GM12878 (cell line): ENCODE data around the gene TENT4B. TPM values are rescaled to one million over a fixed set of nuclear protein-coding genes. Genes with fewer than 3 reads are reported as not detected.
A peak's percentile ranks its signal among the peaks of the same experiment; 100 is the strongest.

Experiments used
- ATAC-seq: fragments of 200-7000 bp; cut with Tn5 transposase; 3 replicates; pipeline ENCODE4 v1.9.1; 2020; ENCODE audit warnings: mild to moderate bottlenecking, moderate library complexity
- BruUV-seq: library from RNA; stranded (reverse); fragments of 400-500 nt; replicated peaks from 2 replicates; lab custom pipeline; 2021; lab: Mats Ljungman, UMichigan
- CTCF ChIA-PET: fragments of 300-600 bp; sonication (Branson Sonifier 250); formaldehyde crosslinking; extraction: SDS; loops from one replicate; lab custom pipeline; 2021; ENCODE audit warnings: inconsistent platforms; lab: Yijun Ruan, JAX
- POLR2A ChIA-PET: fragments of 350-600 bp; formaldehyde crosslinking; extraction: SDS; loops from one replicate; lab custom pipeline; 2021; ENCODE audit warnings: inconsistent platforms; lab: Charles Lee
- RAD21 ChIA-PET: fragments of 300-600 bp; sonication (Branson Sonifier 250); formaldehyde crosslinking; loops from one replicate; lab custom pipeline; 2023; ENCODE audit warnings: antibody characterized with exemption; ENCODE audit not compliant: unreplicated experiment; lab: Charles Lee
- SMC1A ChIA-PET: fragments of 300-600 bp; sonication (Branson Sonifier 250); formaldehyde crosslinking; loops from one replicate; lab custom pipeline; 2023; ENCODE audit not compliant: unreplicated experiment, uncharacterized antibody; lab: Charles Lee
- DNase-seq: peaks from one replicate; pipeline ENCODE4 v3.0.0-alpha.2; 2011; ENCODE audit warnings: low read depth, low spot score
- FAIRE-seq: peaks from 3 replicates; lab custom pipeline; 2011; peaks lifted over from hg19 to GRCh38; lab: Jason Lieb, UNC
- H2AFZ ChIP-seq: 2 replicates; pipeline ENCODE4 v1.6.0; 2011; ENCODE audit warnings: low read depth, low read length, control low read depth; ENCODE audit not compliant: control insufficient read depth
- H3K27ac ChIP-seq: 2 replicates; pipeline ENCODE4 v1.5.1; 2011; ENCODE audit warnings: control low read depth; ENCODE audit not compliant: control insufficient read depth, insufficient read depth
- H3K27me3 ChIP-seq, 2 experiments: replicated peaks in 1 of 2; 2 replicates each; pipeline versions ENCODE4 v1.6.0 to v1.6.1; 2011; ENCODE audit warnings: low read length in 1 of 2; ENCODE audit not compliant: control insufficient read depth in 2 of 2, insufficient read depth in 2 of 2
- H3K36me3 ChIP-seq, 2 experiments: 2 replicates each; pipeline ENCODE4 v1.5.1; 2011; ENCODE audit warnings: low read length in 1 of 2; ENCODE audit not compliant: control insufficient read depth in 2 of 2, insufficient read depth in 2 of 2
- H3K4me1 ChIP-seq: 2 replicates; pipeline ENCODE4 v1.6.1; 2011; ENCODE audit warnings: mild to moderate bottlenecking, low read length, moderate library complexity, mixed read lengths; ENCODE audit not compliant: control insufficient read depth, insufficient read depth
- H3K4me2 ChIP-seq: 2 replicates; pipeline ENCODE4 v1.6.0; 2011; ENCODE audit warnings: control low read depth; ENCODE audit not compliant: control insufficient read depth, insufficient read depth
- H3K4me3 ChIP-seq: fragments of 200-600 bp; sonication (generic); 2 replicates; pipeline ENCODE4 v1.5.1; 2016
- H3K79me2 ChIP-seq: 2 replicates; pipeline ENCODE4 v1.6.0; 2011; ENCODE audit warnings: low read length; ENCODE audit not compliant: control insufficient read depth, insufficient read depth
- H3K9ac ChIP-seq: 2 replicates; pipeline ENCODE4 v1.8.0; 2011; ENCODE audit warnings: low read length, control low read depth, mixed read lengths; ENCODE audit not compliant: control insufficient read depth, insufficient read depth
- H3K9me3 ChIP-seq: replicated peaks from 3 replicates; pipeline ENCODE4 v1.5.1; 2011; ENCODE audit warnings: mild to moderate bottlenecking, low read length; ENCODE audit not compliant: control insufficient read depth, insufficient read depth
- H4K20me1 ChIP-seq: 2 replicates; pipeline ENCODE4 v1.6.0; 2011; ENCODE audit not compliant: control insufficient read depth, insufficient read depth
- ELK1 ChIP-seq: IDR thresholded peaks from 2 replicates; pipeline ENCODE4 v1.6.1; 2012; ENCODE audit warnings: low read depth, low read length, improper control_type of control experiment
- HDGF ChIP-seq: fragments of 450-650 bp; IDR thresholded peaks from 2 replicates; pipeline ENCODE4 v1.6.1; 2016; ENCODE audit warnings: antibody characterized with exemption
- MAX ChIP-seq: IDR thresholded peaks from 2 replicates; pipeline ENCODE4 v1.6.1; 2012; ENCODE audit warnings: low read depth, low read length, improper control_type of control experiment
- MYC ChIP-seq: IDR thresholded peaks from 2 replicates; pipeline ENCODE4 v1.6.1; 2011; ENCODE audit warnings: mild to moderate bottlenecking, low read length, moderate library complexity, inconsistent platforms; ENCODE audit not compliant: insufficient read depth, insufficient replicate concordance, insufficient read length, severe bottlenecking
- ZBTB33 ChIP-seq: fragments of 450-650 bp; IDR thresholded peaks from 2 replicates; pipeline ENCODE4 v1.6.1; 2017; ENCODE audit warnings: mild to moderate bottlenecking
- ZBTB40 ChIP-seq: fragments of 450-650 bp; IDR thresholded peaks from 2 replicates; pipeline ENCODE4 v1.6.1; 2016; ENCODE audit warnings: mild to moderate bottlenecking, moderate library complexity, borderline replicate concordance
- whole genome bisulfite sequencing: methylation state at CpG from one replicate; pipeline ENCODE4 v1.1.6; 2016; ENCODE audit warnings: low lambda C conversion rate; ENCODE audit not compliant: insufficient replicate concordance, insufficient coverage; ENCODE audit errors: missing lambda C conversion rate; 5-methylcytosine and 5-hydroxymethylcytosine counted together
- in situ Hi-C: fragments of 300-500 bp; cut with MboI; formaldehyde crosslinking; loops from 9 replicates; pipeline ENCODE4 v1.14.3; 2018; ENCODE audit warnings: mixed read lengths
- intact Hi-C: fragments of 100-400 bp; cut with micrococcal nuclease; formaldehyde crosslinking; loops from one replicate; pipeline ENCODE4 v1.14.2; 2022; ENCODE audit not compliant: unreplicated experiment
- polyA plus RNA-seq, 11 experiments: library from polyadenylated mRNA; depleted of rRNA in 4 of 11; unstranded in 6 of 11; stranded (reverse) in 5 of 11; fragments of >200 nt; fragmentation: Nextera tagmentation in 4 of 11; fragmentation: Illumina TruSeq in 1 of 11; extraction: Ambion mirVana in 4 of 11; extraction: Trizol in 1 of 11; gene quantifications; 1 replicate in 1 of 11; 2 replicates in 10 of 11; pipeline versions ENCODE4 v1.2.1 to v1.2.3, GENCODE V29; 2011 to 2016; ENCODE audit warnings: inconsistent platforms in 2 of 11, missing spikeins in 2 of 11, low read depth in 1 of 11
- total RNA-seq, 4 experiments: library from RNA; depleted of rRNA in 3 of 4; stranded (reverse); fragments of >200 nt in 3 of 4; fragmentation: Illumina TruSeq in 1 of 4; extraction: Trizol in 1 of 4; gene quantifications; 2 replicates each; pipeline versions ENCODE4 v1.2.1 to v1.2.3, GENCODE V29; 2013 to 2021

Gene TENT4B
- total and polyA plus RNA-seq, 10 of the 15 experiments (the other 5 are each of a cell fraction or from before 2014, with no cell fraction given), result 4.4 to 16.7 (median 10.8) TPM

- in situ Hi-C loops (no loop called here), intact Hi-C loops (no loop called here)
- POLR2A ChIA-PET, result no interaction called here
- peak overlapping the region; percentile 62; the same call in 1 of the 2 replicates for H2AFZ ChIP-seq
- no peak for ATAC-seq
- SMC1A ChIA-PET, result interaction anchor here (1.2 to 6.7 kb wide), 2 partner anchors 18 to 23 kb away, joined by 4 to 73 read pairs; no protein-coding TSS in a partner anchor
- H4K20me1 ChIP-seq, result no peaks in the 10 kb centered on the region
- peak overlapping the region; percentile 16; the same call in 1 of the 2 replicates for H3K9ac ChIP-seq
- no peak for DNase-seq
- no peaks in the 10 kb centered on the region for H3K36me3 ChIP-seq
- no TSS peak for BruUV-seq
- CTCF ChIA-PET, result interaction anchor here (1.1 to 4.4 kb wide), 6 partner anchors 12 to 543 kb away, joined by 3 to 44 read pairs (median 6); no protein-coding TSS in a partner anchor
- WGBS, result 78% methylated on average over 14 of the region's 16 CpGs
- peaks cover 19% of the 10 kb centered on the region for H3K79me2 ChIP-seq
- H3K4me3 ChIP-seq, result no peak overlapping the region
- H3K4me2 ChIP-seq, result peak overlapping the region; percentile 43
- H3K27ac ChIP-seq, result peak overlapping the region; percentile 87; the same call in 1 of the 2 replicates
- RAD21 ChIA-PET, result interaction anchor here (1.3 to 2.2 kb wide), 3 partner anchors 11 to 18 kb away, joined by 3 to 6 read pairs (median 5); no protein-coding TSS in a partner anchor
- peaks cover 34% of the 10 kb centered on the region for H3K4me1 ChIP-seq
- no peaks in the 10 kb centered on the region; a peak in 1 of 4 replicates for H3K27me3 ChIP-seq
- FAIRE-seq, result no peak
- TF ChIP-seq ELK1, result no peak
- TF ChIP-seq ZBTB40, result no peak
- TF ChIP-seq MAX, result no peak
- no peak for TF ChIP-seq ZBTB33
- no peak for TF ChIP-seq HDGF
- TF ChIP-seq MYC, result no peak
- H3K9me3 ChIP-seq, result no peaks in the 10 kb centered on the region; the same call in 2 of the 3 replicates
These were observed 110.2 kb downstream of the TENT4B start for GRCh38 chr16:50263060-50263909.
